WI38 (cell line): ENCODE results near the gene BPIFB2.

ENCODE experiments used
- H3K4me3 ChIP-seq: 2 replicates; pipeline ENCODE4 v1.5.1; 2011; ENCODE audit warnings: low read depth, mild to moderate bottlenecking, control low read depth, low read length
- TF ChIP-seq, protein P1 (sequence below): IDR thresholded peaks from 2 replicates; pipeline ENCODE4 v1.5.1; 2012; ENCODE audit warnings: low read depth, mild to moderate bottlenecking, control low read depth, low read length

BPIFB2 gene

DNA sequence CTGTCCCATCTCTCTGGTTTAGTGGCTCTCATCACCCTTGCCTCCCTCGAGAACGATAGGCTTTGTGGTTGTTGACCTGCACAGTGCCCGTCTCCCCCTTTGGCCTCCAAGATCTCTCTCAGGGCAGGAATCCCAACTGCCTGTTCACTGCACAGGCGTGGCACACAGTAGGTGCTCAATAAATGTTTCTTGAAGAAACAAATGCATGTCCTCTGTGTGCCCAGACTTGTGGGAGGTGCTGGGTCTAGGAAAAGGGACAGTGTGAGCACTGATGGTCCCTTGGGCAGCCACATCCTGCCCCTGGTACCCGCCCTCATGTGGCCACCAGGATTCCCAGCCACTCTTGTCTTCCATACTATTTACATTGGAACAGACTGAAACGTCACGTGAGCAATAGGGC is 21.4 kb downstream of the BPIFB2 start:
- H3K4me3 ChIP-seq, result no peak overlapping the region
- TF ChIP-seq, protein P1, sequence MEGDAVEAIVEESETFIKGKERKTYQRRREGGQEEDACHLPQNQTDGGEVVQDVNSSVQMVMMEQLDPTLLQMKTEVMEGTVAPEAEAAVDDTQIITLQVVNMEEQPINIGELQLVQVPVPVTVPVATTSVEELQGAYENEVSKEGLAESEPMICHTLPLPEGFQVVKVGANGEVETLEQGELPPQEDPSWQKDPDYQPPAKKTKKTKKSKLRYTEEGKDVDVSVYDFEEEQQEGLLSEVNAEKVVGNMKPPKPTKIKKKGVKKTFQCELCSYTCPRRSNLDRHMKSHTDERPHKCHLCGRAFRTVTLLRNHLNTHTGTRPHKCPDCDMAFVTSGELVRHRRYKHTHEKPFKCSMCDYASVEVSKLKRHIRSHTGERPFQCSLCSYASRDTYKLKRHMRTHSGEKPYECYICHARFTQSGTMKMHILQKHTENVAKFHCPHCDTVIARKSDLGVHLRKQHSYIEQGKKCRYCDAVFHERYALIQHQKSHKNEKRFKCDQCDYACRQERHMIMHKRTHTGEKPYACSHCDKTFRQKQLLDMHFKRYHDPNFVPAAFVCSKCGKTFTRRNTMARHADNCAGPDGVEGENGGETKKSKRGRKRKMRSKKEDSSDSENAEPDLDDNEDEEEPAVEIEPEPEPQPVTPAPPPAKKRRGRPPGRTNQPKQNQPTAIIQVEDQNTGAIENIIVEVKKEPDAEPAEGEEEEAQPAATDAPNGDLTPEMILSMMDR, result no peak

DNA sequence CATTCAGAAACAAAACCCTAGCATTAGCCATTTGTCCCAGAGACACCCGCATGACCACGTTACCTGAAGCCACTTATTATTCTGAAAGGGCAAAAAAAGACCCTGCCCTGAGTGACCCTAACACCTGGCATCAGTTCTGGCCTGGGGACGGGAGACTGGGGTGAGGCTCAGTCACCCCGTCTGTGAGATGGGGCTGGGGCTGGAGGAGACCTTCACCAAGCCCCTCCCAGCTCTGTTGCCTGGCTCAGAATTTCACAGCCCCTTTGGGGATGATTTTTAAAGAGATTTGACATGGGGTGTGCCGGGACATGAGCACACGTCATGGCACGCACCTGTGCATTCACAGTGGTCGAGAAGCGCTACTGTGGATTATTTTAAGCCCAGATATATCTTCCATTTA is 22.6 kb downstream of the BPIFB2 start:
- TF ChIP-seq, protein P1, result no peak
- H3K4me3 ChIP-seq, result no peak overlapping the region

DNA sequence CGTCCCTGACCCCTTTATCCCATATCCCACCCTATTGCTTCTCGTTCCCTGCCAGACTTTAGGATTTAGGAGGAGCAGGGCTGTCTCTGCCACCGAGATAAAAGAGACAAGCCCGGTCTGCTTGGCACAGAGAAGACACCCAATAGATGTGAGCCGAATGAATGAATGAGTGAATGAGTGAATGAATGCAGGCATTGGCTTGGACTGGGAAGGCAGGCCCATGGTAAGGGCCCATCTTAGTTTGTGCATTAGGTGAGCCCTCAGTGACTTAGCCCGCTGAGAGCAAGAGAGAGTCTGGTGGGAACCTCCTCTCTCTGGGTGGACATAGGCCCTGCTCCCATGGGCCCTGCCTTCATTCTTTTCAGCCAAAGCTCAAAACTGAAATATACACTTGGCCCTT is 23.1 kb downstream of the BPIFB2 start:
- no peak overlapping the region for H3K4me3 ChIP-seq
- TF ChIP-seq, protein P1, result no peak

DNA sequence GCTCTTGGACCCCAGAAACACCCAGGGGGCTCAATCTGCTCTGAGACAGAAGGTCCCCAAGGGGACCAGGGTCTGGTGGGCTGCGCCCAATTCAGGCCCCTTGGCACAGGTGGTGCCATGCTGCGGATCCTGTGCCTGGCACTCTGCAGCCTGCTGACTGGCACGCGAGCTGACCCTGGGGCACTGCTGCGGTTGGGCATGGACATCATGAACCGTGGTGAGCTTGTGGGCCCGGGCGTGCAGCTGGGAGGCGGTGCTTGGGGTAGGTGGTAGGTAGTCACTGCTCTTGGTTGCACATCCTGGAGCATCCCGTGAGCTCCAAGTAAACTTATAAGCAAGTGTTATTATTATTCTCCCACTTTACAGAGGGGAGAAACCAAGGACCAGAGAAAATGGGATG is 24.0 kb downstream of the BPIFB2 start, which contains the start of gene BPIFB6:
TSS of gene BPIFB6 (plus strand) at position 118 of the 400 bp plus-strand sequence. CDS start at position 118, 0 bp downstream.
- no peak within 1 kb of the TSS for H3K4me3 ChIP-seq
- TF ChIP-seq, protein P1, result no peak

DNA sequence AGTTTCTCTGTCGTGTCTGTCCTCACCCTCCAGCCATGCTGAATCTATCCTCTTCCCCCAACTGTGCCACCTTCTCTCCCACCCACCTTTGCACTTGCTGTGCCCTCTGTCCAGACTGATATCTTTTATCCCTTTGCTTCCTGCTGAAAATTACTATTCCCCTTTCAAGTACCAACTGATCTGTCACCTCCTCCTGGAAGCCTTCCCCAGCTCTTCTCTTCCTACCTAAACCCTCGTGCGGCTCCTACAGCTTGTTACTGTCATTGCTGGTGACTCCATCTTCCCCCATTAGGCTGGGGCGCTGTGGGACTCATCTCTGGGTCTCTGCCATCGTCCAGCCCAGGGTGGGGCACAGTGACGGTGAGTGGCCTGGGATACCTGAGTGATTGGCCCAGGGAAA is 25.1 kb downstream of the BPIFB2 start:
- H3K4me3 ChIP-seq, result no peak overlapping the region
- TF ChIP-seq, protein P1, result no peak

DNA sequence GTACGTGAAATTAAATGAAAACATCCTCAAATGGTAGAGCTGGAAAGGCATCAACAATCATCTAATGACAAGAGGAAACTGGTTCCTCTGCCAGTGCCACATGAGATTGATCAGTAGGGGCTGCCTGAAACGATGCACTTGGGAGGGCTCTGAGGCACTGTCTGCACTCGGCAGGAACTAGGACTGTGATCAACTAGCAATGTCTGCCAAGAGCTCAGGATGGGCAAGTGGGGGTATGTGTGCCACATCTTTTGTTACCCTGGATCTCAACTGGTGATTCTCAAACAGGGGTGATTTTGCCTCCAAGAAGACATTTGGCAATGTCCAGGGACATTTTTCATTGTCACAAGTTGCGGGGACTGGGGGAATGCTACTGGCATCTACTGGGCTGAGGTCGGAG is 25.9 kb downstream of the BPIFB2 start:
- H3K4me3 ChIP-seq, result no peak overlapping the region
- TF ChIP-seq, protein P1, result no peak

DNA sequence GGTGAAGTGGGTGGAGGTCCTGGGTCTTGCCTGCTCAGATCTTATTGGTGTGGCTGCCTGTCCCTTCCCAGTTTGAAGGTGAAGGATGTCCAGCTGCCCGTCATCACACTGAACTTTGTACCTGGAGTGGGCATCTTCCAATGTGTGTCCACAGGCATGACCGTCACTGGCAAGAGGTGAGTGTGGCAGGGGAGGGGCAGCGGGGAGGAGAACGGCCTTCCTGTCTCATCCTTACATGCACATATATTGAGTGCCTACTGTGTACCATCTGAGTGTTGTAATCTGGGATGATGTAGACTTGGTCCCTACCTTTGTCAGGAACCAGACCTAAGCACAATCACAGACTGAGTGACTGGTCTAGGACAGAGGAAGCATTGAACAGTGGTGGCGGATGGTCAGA is 26.6 kb downstream of the BPIFB2 start:
- TF ChIP-seq, protein P1, result no peak
- no peak overlapping the region for H3K4me3 ChIP-seq
